Kidney glomerular epithelial cell (primary cell): ENCODE results near the gene MTERF2.

Source experiments
- DNase-seq: peaks from one replicate; lab custom pipeline; 2025; lab: John Stamatoyannopoulos, UW

MTERF2 gene

DNA sequence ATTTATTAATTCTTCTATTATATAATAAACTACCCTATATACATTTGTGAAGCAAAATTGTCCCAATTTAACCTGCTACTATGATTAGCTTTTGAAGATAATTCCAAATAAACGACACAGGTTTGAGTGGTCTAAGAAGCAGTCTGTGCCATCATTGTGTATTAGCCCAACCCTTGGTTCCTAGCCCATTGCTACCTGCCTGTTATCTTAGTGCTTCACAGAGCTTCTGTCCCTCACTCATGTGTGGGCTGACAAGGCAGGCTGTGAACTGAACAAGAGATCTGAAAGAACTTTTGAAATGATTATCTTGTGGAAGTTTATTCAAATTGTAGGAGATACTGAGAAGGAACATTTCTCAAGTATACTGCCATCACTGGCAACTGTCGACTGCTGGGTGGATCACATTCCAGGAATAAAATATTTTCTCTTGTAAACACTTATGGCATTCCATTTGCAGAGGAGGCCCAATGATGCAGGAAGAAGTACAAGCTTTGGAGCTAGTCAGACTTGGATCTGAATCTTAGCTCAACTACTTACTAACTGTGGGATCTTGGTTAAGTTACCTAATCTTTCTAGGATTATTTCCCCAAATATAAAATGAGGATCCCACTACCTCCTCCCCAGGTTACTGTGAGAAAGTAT is 7.8 kb upstream of the MTERF2 start:
- peak; percentile 43 for DNase-seq

DNA sequence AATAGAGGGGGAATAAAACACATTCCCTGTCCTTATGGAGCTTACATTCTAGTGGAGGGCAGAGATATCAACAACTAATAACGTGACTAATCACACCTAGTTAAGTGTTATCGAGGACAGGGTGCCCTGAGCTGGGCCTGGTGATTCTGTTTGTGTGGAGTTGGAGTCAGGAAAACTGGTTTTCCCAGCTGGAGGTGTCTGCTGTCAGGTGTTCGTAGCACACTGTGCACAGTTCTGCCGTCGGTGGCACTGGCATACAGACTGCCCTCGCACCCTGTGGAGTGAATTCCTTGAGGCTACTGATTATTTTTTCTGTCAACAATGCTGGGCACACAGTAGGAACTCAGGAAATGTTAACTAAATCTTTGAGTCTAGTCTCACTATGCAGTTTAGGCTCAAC is 900 bp upstream of the MTERF2 start:
- no peak for DNase-seq

DNA sequence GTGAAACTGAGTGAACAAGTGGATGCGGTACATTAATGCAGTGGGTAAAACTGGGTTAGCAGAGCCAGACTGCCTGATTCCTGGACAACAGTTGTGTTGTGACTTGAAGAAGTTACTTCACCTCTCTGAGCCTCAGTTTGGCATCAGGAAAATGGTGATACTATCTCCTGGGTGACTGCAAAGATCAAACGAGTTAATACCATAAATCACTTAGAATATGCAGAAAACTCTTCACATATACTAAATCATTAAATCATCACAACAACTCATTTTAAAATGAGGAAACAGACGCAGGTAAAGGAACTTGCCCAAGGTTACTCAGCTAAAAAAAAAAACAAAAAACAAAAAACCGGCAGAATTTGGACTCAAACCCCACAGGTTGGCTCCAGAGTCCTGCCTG is 811 bp downstream of the MTERF2 start:
- DNase-seq = no peak

DNA sequence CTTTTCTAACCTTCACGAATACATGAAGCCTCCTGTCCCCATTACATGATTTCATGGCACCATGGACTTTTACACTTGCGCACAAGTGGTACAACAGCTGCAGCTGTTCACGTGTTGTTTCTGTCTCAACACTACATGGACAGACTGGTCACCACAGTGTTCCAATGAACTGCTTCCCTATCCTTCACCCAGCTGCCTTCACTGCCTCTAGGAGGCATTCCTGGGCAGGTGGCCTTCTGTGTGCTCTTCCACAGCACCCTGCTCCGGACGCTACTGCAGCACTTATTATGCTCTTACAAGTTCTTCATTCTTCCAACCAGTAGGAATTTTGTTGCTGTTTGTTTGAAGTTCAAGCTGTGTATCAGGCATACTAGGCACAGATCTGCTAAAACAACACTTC is 1.5 kb downstream of the MTERF2 start:
- DNase-seq = no peak

DNA sequence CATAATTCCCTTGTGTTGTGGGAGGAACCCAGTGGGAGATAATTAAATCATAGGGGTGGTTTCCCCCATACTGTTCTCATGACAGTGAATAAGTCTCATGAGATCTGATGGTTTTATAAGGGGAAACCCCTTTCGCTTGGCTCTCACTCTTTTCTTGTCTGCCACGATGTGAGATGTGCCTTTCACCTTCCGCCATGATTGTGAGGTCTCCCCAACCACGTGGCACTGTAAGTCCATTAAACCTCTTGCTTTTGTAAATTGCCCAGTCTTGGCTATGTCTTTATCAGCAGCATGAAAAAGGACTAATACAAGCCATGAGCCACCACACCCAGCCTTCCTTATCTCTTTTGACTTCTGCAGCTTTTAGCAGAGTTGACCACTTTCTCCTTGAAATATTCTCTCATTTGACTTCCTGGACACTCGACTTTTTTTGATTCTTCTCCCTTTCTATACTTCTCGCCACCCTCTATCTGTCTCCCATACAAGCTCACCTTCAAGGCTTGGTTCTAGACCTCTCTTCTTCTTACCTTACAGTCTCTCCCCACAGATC is 2.3 kb downstream of the MTERF2 start:
- DNase-seq = no peak

DNA sequence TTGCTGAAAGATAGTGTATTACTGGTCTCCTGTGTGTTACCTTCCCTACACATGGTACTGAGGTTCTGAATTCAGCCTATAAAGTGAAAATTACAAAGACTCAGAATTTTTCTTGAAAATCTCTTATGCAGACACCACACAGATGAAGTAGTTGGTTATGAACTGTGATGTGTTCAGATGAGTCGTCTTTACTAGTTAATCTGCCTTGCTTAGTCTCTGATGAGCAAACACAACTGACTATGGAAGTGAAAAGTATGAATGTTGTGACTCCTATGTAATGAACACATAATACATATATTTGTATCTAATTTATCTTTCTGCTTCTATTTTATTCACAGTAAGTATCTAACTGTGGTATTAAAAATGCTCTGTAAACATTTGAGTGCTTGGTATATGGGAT is 4.7 kb downstream of the MTERF2 start:
- no peak for DNase-seq

DNA sequence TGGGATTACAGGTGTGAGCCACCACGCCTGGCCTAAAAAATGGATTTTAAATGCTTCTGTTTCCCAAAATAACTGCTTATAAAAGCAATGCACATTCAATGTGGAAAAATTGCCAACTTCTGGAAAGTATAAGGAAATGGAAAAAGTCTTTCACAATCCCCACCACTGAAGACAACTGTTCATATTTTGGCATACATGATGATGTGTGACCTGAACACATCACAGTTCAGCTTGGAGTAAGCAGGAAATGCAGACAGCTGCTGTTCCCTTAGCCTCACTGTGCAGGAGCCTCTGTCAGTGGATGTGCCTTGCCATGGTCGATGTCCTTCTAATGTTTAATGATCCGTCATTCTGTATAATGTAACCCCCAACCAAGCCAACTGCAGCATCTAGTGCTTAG is 5.2 kb downstream of the MTERF2 start:
- DNase-seq = no peak

DNA sequence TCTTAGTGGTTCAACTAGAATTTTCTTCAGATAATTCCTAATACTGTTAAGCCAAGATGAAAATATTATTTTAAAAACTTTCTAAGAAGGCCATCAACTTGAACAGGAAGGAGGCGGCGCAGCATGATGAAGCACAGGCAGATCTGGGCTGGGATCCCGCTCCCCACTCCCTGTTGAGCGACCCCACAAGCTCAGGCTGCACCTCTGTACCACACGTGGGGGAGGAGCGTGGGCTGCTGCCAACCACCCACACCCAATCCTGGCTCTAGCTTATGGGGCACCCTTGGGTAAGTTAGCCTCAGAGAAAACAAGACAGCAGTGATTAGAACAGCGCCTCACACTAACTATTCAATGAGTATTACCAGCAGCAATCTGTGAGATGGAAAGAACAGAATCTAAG is 6.0 kb downstream of the MTERF2 start:
- DNase-seq = no peak

DNA sequence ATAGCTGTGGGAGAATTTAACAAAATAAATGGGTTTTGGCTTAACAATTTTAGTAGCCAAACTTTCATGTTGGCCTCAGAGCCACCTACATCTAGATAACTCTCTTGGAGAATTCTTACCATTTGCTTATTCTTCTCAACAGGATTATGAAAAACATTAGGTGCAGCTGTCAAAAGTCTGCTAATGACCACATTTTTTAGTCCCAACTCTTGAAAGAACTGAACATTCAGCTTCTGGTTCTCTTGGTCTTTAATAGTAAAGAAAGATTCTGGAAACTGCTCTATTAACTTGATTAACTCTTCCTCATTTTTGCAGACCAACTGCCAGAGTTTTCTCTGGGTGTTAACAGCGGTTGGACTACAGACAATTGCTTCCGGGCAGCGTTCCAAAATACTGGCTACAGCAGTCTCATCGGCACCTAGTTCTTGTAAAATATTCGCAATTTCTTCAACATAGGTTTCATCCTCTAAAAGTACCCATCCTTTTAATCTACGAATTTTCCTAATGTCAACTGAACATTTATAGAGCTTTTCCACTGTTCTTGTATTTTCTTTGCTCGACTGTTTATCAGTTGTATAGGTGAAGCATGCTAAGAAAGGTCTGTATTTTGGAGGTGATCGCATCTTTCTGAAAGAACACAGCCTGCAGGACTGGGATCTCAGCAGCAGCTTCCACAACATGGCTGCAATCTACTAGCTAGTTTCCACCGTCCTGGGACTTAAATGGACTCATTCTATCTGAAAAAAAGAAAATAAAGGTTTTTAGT is 8.7 kb downstream of the MTERF2 start:
- DNase-seq = no peak

DNA sequence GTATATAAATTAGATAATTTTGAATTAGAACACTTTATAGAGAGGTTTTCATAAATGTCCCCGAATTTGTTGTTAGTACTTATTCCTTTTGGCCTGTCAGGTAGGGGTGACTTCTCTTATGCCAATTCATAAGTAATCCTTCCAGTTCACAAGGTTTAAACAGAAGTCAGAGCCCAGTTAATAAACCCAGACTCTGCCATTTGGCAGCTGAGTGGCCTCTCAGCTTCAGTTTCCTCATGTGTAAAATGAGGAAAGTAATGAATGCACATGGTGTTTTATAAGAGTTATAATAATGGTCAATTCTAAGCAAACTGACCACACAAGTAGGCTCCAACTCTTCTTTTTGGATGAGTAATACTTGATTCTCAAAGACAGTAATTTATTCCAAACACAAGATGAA is 10.3 kb downstream of the MTERF2 start:
- no peak for DNase-seq

DNA sequence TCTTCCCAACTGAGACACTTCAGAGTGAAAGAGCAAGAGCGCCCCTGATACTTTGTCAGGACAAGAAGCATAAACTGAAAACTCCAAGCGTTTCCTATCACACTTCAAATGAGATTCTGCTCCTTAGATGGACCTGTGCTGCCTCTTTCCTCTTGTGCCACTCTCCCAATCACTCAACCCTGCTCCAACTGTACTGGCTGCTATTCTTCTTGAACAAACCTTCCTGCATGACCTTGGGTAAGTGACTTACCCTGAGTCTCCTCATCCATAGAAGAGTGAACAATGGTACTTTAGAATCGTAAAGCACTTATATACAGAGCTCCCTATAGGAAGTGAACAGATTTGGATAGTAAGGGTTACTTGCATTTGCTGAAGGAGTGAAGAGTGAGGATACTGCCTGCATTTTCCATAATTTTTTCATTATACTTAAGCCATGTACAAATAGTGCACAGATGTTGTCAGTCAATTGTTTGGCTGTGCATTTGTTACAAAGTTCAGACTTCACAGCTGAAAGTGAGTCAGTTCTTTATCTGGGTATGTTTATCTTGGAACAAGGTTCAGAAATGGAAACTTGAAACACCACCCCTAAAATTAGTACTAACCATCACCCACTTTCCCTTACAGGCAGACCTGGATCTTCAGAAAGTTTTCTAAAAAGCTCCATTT is 10.8 kb downstream of the MTERF2 start:
- DNase-seq = no peak

DNA sequence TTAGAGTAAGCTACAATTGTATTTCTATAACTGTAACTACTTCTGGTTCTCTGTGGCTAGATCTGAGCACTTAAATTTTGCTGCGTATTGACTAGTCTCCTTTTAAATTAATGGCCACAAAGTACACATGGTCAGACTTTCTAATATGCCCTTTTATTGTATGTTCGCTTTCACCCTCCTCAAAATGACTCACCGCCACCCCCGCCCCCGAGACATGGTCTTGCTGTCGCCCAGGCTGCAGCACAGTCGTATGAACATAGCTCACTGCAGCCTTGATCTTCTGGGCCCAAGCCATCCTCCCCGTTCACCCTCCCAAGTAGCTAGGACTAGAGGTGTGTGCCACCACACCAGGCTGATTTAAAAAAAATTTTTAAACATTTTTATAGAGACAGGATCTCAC is 11.8 kb downstream of the MTERF2 start:
- DNase-seq = no peak

DNA sequence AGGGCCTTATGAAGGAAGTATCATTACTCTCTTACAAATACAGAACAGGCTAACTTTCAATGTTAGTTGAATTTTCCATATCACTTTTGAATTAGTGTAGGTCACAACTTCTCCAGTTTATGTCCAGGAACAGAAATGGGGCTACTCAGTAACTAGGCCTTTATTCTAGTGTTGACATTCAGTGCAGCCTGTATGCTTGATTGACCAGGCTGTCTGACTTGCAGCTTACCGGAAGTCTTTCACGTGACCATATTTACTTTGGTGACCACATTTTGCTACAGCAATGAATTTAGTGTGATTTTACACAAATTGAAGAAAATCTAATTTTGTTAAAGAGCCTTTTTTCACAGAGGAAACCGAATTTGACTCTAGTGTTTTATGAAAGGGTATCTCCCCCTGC is 12.4 kb downstream of the MTERF2 start:
- DNase-seq = peak; percentile 33

DNA sequence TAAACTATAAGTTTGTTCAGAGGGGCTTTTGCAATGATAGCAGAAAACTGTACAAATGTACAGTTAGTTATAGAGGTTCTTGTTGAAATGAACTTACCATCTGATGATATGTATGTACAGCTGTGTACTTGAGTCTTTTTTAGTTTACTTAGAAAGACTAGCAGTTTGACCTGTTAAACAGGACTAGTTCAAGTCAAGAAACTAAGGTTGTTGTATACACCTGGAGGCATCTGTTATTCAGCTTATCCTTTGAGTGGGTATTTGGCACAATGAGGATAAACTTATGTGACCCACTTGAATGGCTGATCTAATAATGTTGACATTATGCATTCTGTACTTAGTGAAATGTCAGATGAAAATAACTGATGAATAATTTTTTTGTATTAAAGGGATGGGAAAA is 13.4 kb downstream of the MTERF2 start:
- DNase-seq = no peak

DNA sequence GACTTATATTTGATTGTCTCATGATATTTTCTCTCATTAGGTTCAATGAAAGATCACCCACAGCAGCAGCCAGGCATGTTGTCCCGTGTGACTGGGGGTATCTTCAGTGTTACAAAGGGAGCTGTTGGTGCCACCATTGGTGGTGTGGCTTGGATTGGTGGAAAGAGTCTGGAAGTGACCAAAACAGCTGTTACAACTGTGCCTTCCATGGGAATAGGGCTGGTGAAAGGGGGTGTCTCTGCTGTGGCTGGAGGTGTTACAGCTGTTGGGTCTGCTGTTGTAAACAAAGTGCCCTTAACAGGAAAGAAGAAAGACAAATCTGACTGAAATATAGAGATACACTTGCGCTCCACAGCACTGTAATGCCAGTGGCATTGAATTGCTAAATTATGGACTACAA is 15.9 kb downstream of the MTERF2 start:
- DNase-seq = no peak

DNA sequence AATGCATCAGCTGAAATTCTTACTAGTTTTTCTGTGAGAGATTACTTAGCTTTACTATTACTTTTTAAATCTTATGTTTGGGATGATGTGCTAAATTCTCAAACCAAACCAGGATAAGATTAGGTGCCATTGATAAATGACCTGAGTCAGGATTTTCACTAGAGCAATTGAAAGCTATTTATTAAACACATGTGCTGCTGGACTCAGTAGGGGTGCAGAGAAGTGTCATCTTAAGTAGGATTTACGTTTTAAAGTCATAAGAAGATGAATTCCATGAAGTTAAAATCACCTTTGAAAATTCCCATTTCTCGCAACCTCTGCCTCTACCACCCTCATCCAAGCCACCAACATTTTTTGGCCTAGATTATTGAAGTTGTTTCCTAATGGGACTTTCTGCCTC is 22.4 kb downstream of the MTERF2 start:
- no peak for DNase-seq

DNA sequence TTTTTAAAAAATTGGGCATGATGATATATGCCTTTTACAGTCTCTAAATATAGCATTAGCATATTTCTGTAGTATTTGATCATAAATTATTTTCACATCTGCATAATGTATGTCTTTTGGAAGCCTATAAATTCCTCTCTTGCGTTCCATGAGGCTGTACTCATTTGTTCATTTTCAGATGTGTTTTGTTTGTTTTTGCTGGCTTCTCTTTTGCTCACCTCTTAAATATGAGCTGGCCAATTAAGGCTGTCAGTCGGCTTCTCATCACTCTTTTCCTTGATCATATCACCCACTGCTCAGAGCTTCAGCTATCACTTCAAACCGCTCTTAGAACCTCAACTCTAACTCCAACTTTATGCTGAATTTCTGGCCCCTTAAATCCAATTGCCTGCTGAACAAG is 24.7 kb downstream of the MTERF2 start:
- DNase-seq = no peak

DNA sequence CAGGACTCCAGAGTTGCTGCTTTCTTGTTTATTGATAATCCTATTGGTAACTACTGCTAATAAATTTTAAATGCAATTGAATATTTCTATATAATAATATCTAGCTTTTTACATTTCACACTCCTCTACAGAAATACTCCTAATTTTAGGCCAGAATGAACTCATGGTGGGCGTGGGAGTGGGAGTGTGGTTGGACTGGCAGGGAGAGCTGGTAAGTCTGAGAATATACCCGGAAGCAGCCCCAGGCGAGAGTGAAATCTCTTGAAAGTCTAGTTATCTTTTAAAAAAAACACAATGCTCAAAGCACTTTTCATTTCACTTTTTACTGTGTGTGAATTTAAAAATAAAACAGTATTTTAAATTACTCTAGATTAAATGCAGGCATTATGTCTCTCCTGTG is 26.5 kb downstream of the MTERF2 start:
- no peak for DNase-seq

DNA sequence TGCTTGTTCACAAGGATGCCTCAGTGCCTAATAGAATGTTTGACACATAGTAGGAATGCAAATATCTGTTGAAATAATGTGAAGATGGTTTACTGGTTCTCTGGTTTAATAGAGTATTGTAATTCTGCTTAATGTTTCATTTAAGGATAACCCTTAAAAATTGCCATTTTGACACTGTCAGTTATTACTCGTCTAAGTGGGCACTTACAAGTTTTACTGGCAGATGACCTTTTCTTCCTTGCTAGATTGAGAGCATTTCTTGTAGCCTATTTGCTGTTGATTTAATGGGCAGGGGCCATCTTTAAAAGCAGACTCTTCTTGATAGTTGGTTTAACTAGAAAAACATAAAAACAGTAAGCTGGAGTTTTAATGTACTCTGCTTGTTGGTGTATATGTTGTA is 29.4 kb downstream of the MTERF2 start:
- DNase-seq = no peak

DNA sequence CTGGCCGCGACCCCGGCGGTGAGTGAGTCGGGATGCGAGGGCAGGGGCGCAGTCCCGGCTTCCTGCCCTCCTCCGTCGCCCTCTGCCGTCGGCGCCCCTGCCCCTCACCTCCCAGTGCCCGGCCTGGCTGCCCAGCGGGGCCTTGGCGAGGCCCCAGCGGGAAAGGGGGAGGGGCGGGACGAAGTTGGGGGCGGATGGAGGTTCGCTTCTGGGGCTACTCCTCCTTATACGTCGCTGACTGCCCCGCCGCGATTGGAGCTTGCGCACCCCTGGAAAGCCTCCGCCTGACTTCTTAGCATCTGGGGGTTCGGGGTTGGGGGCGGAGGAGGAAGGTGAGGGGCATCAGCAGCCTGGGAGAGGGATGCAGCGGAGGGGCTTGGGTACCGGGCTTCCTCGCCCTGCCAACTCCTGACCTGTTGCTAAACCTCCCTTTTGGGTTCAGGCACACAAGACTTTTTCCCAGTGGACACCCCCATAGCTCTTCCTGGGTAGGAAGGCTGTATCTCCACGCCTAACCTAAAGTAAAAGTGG is 30.8 kb downstream of the MTERF2 start:
- DNase-seq = no peak

DNA sequence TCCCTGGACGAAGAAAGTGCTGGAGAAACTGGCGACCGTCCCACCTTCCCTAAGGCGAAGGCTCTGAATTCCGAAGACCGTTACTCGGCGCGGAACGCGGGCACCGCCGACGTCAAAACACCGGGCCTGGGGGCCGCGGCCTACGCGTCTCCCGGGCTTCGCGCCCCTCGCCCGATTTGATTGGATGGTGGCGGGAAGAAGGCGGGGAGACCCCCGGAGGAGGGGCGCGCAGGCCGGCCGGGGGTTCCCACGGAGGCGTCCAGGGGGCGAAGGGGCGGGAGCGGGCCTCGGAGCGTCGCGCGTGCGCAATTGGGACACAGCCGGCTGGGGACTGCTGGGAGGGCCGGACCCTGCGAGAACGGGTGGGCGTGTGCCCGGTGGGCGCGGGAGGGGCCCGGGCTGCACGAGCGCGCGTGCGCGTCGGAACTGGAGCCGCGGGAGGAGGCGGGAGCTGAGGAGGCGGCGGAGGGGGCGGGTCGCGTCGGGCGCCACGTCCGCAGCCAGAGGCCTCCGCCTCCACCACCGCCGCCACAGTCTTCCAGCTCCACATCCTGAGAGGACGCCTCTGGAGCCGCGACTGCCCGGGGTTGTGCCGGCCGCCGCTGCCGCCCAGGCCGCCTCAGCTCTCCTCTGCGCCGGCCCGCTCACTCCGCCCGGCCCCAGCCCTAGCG is 31.4 kb downstream of the MTERF2 start, which contains the start of gene TMEM263:
Gene TMEM263, plus strand, starts transcription at position 531 of the 671 bp plus-strand sequence. CDS start 11,210 bp downstream, outside the sequence.
- DNase-seq = peak; percentile 92
